ENCODE results near the gene BOLA2B.
"Not testable (repeated sequence)": the region's sequence is repeated elsewhere in the genome, so short reads cannot be mapped to it uniquely, and the experiment has no call there.

The BOLA2B gene

DNA sequence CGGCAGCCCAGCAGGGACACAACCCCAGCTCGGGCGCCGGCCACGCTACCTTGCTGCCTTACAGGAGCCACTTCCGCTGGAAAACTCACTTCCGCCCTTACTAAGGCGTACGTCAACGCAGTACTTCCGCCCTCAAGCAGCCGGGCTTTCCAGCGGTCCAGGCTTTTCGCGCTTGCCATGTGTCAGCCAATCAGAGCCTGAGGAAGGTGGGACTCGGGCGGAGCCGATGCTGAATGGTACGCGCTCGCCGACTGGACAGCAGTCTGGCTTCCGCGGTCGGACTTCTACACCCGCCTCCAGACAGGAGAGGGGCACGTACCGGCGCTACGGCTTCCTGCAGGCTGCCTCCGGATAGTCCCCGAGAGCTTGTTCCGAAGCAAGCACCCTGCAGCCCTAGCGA, at the start of gene BOLA2B, which contains the start of gene SLX1A:
BOLA2B (minus strand) TSS at position 52 of the 400 bp plus-strand sequence. CDS start 71 bp downstream, outside the sequence.
SLX1A (plus strand) TSS at position 261 of the 400 bp plus-strand sequence. CDS start 210 bp downstream, outside the sequence.
- not testable (repeated sequence) for DNase-seq

DNA sequence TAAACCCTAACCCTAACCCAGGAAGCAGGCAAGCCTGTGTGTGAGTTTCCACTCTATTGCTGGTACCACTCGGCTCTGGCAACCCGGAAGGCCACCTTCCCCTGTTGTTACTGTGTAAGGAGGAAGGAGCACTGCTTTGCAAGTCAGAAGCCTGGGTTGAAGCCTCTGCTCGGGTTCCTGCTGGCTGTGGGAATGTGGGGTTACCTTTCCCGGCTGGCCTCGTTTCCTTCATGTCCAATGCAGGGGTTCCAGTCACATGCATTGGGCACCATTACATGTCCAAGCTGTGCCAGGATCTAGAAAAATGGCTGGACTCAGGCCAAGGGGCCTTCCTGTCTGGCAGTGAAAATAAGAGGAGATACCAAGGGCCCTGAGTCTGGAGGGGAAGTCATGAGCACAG, 23.6 kb upstream of the BOLA2B start:
- not testable (repeated sequence) for DNase-seq

DNA sequence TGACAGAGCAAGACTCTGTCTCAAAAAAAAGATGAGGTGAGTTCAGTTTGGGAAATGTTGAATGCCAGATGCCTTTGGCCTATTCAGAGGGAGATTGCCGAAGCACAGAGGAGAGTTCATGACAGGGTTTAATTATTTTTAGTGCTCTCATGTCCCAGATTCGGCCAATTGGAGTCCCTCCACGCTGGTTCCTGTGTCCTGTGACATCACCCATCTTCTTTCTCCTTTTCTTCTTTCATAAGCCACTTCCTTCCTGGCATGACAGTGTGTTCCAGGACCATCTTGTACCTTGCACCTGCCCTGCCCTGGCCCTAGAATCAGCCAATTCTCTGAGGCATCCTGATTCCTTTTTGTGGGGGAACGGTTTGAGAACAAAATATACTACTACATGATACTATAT, 17.9 kb upstream of the BOLA2B start:
- DNase-seq: not testable (repeated sequence)

DNA sequence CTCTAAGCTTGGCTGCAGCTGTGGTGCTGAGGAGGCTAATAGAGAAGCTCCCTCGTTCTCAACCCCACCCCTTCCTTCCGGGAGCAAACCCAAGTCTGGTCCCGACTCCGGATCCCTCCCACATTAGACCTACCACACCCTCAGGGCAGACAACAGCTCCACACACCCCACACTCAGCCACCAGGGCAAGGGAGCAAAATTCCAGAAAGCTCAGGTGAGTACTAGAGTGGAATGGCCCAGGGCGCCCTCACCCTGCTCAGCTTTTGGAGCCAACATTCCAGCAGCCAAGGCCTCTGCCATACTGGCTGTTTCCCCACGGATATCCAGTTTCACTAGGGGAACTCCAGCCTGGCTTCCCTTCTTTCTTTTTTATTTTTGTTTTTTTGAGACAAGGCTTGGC, 15.6 kb upstream of the BOLA2B start:
- DNase-seq: not testable (repeated sequence)

DNA sequence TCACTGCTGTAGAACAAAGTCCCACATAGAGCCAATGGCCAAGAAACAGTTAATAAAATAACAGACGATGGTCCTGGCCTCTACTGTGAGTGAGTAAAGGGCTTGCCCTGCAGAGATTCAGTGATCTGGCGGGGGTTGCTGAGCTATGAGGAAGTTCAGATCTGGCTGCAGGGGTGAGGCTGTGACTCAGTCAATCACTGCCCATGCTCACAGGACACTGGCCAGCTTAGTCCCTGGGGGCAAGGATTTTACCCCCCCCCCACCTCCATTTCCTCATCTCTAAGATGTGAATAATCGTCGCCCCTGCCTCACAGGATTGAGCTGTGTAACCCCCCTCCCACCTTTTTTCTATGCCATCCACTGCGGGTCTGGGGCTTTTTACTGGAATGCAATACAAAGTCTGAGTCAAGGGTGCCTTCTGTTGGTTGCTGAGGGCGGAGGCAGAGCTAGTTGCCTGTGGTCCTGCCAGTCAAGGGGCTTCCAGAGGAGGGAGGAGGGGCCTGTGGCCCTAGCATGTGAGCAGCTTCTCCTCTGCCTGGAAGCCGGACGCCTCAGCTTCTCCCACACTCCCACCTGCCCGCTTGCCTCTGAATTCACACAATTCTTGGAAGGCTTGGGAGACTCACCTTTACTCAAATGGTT, 13.7 kb upstream of the BOLA2B start:
- not testable (repeated sequence) for DNase-seq

DNA sequence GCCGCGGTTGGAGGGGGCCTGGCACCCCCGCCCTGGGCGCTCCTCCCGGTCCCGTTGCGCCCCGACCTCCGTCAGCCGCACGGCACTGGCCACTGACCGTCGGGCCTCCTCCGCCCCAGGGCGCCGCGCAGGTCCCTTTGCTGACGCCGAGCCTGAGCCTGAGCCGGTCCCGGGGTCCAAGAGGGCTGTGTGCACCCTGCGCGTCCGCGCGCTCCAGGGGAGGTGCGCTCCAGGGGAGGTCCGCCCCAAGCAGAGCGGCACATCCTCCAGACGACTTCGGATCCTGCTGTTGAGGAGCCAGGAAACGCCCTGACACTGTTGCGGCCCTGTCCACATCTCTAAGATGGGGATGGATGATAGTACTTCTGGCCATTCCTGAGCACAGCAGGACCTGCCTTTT, 12.8 kb upstream of the BOLA2B start:
- DNase-seq: not testable (repeated sequence)

DNA sequence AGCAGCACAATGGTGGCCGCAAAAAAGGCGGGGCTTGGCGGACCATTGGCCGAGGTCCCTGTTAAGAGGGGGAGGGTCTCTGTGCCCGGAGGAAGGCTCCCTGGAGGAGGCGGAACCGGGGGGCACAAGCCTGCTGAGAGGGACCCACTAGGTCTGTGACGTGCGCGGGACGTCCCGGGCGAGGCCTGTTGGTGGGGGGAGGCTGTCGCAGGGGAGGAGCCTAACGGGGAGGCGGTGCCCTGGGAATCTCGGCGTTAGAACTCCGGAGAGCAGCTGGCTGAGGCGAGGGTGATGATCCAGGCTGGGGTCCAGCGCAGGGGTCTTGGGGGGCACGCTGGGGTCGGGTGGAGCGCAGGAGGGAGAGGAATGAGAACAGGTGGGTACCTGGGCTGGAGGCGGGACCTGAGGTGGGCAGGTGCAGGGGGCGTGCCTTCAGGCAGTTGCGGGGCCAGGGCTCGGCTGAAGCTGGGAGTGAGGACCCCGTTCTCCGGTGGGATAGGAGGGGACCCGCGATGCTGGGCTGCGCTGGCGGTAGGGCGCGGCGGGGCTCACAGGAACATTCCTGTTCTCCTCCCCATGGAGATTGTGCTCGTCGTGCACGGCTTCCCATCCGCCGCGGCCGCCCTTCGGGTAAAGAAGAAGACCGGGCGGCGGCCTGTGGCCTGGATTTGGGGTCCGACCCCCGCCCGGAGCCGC, 12.2 kb upstream of the BOLA2B start:
- not testable (repeated sequence) for DNase-seq

DNA sequence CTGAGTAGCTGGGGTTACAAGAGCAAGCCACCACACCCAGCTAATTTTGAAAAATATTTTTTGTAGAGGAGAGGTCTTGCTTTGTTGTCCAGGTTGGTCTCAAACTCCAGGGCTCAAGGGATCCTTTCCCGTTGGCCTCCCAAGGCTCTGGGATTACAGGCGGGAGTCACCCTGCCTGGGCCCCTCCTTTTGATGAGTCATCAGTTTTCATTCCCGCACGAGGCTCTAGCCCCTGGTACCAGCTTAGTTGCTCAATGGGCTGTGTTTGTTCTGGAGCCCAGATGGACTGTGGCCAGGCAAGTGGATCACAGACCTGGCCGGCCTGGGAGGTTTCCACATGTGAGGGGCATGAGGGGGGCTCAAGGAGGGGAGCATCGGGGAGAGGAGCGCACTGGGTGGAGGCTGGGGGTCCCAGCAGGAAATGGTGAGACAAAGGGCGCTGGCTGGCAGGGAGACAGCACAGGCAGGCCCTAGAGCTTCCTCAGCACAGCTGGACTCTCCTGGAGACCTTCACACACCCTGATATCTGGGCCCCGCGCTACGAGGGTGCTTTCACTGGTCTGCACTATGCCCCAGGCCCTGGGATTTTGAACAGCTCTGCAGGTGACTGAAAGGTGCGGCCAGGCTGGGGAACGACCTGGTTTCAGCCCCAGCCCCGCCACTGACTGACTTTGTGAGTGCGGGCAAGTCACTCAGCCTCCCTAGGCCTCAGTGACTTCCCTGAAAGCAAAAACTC, 6.3 kb upstream of the BOLA2B start:
- not testable (repeated sequence) for DNase-seq

DNA sequence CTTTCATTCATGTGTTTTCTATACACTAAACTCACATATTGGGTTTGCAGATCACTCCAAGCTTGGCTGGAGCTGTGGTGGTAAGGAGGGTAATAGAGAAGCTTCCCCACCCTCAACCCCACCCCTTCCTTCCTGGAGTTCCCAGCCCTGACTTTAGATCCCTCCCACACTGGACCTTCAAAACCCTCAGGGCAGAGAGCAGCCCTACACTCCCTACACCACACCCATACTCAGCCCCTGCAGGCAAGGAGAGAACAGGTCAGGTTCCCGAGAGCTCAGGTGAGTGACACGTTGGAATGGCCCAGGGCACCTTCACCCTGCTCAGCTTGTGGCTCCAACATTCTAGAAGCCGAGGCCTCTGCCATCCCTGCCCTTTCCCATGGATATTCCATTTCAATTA, 5.6 kb upstream of the BOLA2B start, which contains the start of gene SULT1A3:
SULT1A3 (plus strand) TSS at position 207 of the 400 bp plus-strand sequence. CDS start 1,474 bp downstream, outside the sequence.
- not testable (repeated sequence) for DNase-seq

DNA sequence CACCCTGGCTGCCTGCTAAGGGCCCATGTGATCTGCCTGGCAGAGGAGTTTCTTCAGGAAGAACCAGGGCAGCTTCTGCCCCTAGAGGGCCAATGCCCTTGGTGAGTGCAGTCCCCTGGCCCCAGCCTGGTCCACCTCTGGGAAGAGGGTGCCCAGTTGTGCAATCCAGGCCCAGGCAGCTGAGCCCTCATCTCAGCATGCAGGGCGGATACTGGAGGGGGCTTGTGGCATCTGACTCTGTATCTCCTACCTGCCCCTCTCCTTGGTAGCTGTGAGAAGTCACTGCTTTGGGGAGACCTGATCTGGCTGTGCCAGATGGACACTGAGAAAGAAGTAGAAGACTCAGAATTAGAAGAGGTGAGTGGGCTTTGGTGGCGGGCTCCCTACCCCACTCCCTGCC, 3.5 kb upstream of the BOLA2B start:
- not testable (repeated sequence) for DNase-seq

DNA sequence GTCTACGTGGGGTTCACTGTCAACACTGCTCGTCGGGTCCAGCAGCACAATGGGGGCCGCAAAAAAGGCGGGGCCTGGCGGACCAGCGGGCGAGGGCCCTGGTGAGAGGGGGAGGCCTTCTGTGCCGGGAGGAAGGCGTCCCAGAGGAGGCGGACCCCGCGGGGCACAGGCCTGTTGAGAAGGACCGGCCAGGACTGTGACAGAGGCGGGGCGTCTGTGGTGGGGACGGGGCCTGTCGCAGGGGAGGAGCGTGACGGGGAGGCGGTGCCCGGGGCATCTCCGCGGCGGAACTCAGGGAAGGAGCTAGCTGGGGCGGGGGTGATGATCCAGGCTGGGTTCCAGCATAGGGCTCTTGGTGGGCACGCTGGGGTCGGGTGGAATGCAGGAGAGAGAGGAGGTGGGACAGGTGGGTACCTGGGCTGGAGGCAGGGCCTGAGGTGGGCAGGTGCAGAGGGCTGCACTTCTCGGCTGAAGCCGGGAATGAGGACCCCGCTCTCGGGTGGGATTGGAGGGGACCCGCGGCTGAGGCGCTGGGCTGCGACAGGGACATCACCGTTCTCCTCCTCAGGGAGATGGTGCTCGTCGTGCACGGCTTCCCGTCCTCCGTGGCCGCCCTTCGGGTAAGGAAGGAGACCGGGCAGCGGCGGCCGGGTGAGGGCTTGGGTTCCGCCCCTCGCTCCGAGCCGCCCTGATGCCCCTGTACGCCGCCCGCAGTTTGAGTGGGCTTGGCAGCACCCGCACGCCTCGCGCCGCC, 883 bp upstream of the BOLA2B start:
- not testable (repeated sequence) for DNase-seq

DNA sequence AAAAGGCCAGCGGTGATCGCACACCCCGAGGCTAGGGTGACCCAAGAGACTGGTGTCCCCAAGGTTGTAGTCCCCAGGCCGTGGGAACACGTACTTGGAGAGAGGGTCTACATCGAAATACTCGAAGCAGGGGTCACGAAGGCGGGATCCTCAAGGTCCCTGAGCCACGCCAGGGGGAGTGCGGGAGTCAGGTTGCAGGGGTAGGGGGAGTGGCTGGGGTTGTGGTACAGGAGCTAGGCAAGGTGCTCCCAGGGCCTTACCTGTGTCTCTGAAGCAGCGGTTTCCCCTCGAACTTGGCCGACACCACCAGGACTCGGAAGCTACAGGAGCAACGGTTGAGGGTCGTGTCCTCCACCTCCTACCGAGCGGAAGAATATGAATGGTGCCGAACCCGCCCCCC, 368 bp downstream of the BOLA2B start:
- not testable (repeated sequence) for DNase-seq

DNA sequence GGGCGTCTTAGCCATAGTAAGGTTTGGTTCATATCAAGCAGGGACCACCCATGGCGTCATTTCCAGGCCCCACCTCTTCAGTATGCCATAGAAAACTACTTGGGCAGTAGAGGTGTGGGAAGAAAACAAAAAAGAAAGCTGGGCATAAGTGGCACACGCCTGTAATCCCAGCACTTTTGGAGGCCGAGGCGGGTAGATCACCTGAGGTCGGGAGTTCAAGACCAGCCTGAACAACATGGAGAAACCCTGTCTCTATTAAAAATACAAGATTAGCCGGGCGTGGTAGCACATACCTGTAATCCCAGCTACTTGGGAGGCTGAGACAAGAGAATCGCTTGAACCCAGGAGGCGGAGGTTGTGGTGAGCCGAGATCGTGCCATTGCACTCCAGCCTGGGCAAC, 2.3 kb downstream of the BOLA2B start:
- DNase-seq: not testable (repeated sequence)

DNA sequence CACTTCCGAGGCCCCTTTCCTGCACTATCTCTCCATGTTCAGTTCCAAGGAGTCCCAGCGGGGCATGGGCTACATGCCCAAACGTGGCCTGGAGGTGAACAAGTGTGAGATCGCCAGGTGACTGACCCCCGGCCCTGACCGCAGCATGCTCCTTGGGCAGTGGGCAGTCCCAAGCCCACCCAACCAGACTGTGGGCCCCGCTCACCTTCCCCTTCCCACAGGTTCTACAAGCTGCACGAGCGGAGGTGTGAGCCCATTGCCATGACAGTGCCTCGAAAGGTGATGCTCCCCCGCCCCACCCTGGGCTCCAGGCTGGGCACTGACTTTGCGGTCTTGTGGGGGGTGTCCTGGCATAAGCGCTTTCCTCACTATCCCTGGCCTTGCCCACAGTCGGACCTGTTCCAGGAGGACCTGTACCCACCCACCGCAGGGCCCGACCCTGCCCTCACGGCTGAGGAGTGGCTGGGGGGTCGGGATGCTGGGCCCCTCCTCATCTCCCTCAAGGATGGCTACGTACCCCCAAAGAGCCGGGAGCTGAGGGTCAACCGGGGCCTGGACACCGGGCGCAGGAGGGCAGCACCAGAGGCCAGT, 5.4 kb downstream of the BOLA2B start:
- no peak for DNase-seq

DNA sequence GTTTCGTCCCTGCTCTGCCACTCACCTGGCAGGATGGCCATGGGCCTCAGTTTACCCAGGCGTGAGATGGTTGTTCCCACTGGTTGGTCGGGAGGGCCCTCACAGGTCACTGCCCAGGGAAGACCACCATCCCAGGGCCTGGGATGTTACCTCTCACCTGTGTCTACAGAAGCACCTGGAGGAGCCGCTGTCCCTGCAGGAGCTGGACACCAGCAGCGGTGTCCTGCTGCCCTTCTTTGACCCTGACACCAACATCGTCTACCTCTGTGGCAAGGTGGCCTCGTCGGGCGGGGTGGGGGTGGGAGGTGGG, 6.0 kb downstream of the BOLA2B start:
- DNase-seq: no peak

DNA sequence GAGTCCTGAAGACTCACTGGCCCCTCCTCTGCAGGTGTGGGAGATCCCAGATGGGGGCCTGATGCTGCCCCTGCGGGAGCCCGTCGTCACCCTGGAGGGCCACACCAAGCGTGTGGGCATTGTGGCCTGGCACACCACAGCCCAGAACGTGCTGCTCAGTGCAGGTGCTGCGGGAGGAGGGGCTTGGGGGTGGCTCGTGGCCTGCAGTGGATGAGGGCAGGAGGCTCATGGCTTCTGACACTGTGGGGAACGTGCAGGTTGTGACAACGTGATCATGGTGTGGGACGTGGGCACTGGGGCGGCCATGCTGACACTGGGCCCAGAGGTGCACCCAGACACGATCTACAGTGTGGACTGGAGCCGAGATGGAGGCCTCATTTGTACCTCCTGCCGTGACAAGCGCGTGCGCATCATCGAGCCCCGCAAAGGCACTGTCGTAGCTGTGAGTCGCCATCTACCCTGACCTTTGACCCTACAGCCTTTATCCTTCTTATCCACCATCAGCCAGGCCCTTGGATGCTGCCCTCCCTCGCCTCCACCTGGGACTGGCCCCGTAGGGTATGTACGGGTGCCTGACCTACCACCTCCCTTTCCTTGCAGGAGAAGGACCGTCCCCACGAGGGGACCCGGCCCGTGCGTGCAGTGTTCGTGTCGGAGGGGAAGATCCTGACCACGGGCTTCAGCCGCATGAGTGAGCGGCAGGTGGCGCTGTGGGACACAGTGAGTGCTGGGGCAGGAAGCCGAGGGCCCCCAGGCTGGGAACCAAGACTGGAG, 6.5 kb downstream of the BOLA2B start:
- DNase-seq: peak; percentile 53

DNA sequence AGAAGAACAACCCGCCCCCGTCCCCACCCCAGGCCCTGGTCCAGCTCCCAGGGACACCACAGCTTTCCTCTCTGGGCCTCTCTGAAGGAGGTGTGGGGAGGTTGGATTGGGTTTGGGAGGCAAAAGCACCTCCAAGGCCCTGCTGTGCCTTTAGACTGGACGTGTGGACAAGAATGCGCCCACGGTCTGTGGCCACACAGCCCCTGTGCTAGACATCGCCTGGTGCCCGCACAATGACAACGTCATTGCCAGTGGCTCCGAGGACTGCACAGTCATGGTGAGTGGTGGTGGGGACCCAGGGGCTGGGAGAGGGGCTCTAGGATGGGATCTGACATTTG, 7.1 kb downstream of the BOLA2B start:
- no peak for DNase-seq

DNA sequence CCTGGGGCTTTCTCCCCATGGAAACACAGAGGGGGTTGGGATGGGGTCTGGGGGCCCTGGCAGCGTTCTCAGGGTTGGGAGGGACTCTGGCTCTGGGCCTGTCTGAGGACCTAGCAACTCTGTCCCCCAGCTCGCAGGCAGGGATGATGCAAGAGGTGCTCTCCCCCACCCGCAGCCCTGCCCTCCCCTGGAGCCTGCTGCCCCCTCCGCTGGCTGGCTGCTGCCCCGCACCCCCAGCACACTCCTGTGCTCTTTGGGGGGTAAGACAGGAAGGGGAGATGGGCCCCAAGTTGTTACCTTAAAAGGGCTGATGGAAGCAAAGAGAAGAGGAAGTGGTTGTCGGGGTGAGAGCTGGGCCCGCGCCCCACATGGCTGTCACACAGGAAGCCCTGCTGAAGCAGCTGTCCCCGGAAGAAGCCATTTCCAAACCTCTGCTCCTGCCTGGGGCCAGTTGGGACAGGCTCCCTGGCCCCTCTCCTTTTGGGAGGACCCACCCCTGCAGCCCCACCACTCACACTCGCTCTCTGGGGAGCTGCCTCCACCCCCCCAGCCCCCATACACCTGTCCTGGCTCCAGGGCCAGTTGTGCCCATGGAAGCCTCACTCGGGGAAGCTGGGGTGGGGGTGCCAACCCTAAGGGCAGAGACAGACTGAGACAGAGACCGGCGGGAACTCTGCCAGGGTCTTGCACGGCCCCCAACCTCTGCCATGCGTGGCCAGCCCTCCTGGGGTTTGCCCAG, 7.6 kb downstream of the BOLA2B start:
- peak; percentile 92 for DNase-seq

DNA sequence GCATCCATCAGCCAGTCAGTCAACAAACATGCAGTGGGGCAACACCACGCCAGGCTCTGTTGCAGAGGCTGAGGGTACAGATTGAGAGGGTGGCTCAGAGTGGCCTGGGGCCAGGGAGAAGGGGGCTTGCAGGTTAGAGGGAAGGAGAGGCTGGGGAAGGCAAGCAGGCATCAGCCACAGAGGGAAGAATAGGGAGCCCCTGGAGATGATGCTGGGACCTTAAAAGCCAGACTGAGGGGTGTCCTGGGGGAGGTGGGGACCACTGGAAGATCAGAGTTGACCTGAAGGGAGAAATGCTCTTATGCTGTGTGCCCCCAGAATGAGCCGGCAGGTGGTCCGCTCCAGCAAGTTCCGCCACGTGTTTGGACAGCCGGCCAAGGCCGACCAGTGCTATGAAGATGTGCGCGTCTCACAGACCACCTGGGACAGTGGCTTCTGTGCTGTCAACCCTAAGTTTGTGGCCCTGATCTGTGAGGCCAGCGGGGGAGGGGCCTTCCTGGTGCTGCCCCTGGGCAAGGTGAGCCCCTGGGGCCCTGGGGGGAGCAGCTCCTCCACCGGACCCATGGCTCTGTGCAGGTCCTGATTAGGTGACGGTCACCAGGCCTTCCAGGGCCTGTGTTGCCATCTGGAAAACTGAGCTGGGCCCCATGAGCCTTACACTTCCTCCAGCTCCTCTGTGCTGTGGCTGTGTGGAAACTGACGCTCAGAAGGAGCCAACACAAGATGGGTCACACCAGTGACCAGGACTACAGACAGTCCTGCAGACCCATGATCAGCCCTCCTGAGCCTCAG, 8.4 kb downstream of the BOLA2B start:
- DNase-seq: peak; percentile 70
